ENCODE results near the gene UNC79.

GRCh38 chr14:93708800-93709199, 278.1 kb downstream of the UNC79 start:
- TF ChIP-seq CTCF (IDR thresholded peaks at IDR 0.05) (no peak), POLR2A (IDR thresholded peaks at IDR 0.05) (no peak)
